K562 (cell line): Measurements from ENCODE around the gene CSNK1G2. TPM values are rescaled to one million over a fixed set of nuclear protein-coding genes. Genes with fewer than 3 reads are reported as not detected.

Source experiments
- ATF3 ChIP-seq, 2 experiments: fragments of 450-650 bp in 1 of 2; sonication (generic) in 1 of 2; formaldehyde crosslinking in 1 of 2; IDR thresholded peaks in 1 of 2; conservative IDR thresholded peaks in 1 of 2; 2 replicates each; pipeline versions ENCODE4 v1.6.1 to v1.8.1; 2016 to 2023; ENCODE audit warnings: mild to moderate bottlenecking in 2 of 2, moderate library complexity in 2 of 2, inconsistent platforms in 1 of 2, missing genetic modification reagents in 1 of 2
- CEBPZ ChIP-seq: fragments of 150-350 bp; IDR thresholded peaks from 2 replicates; pipeline ENCODE4 v1.6.1; 2014; ENCODE audit warnings: low read depth, mild to moderate bottlenecking, low read length, borderline replicate concordance
- FIP1L1 ChIP-seq: fragments of 200-400 bp; formaldehyde crosslinking; IDR thresholded peaks from 2 replicates; pipeline ENCODE4 v1.6.1; 2018; ENCODE audit warnings: mild to moderate bottlenecking, low read depth, low read length; ENCODE audit not compliant: poor library complexity, severe bottlenecking
- NONO ChIP-seq, 2 experiments: fragments of 200-400 bp in 1 of 2; fragments of 450-650 bp in 1 of 2; formaldehyde crosslinking in 1 of 2; IDR thresholded peaks; 2 replicates each; pipeline ENCODE4 v1.6.1; 2017; ENCODE audit warnings: low read depth in 2 of 2, mild to moderate bottlenecking in 2 of 2, moderate library complexity in 2 of 2, low read length in 1 of 2
- PHB ChIP-seq: fragments of 250-450 bp; sonication (Bioruptor Pico); IDR thresholded peaks from 2 replicates; pipeline ENCODE4 v1.5.0; 2021
- POLR2B ChIP-seq: fragments of 450-650 bp; IDR thresholded peaks from 2 replicates; pipeline ENCODE4 v1.6.1; 2018; ENCODE audit warnings: low read depth; ENCODE audit not compliant: partially characterized antibody
- POLR3A ChIP-seq: IDR thresholded peaks from 2 replicates; pipeline ENCODE4 v1.6.1; 2011; ENCODE audit warnings: borderline replicate concordance, mild to moderate bottlenecking, moderate library complexity; ENCODE audit not compliant: insufficient read length, insufficient read depth; ENCODE audit errors: extremely low read depth
- RBM22 ChIP-seq: fragments of 200-400 bp; formaldehyde crosslinking; IDR thresholded peaks from 2 replicates; pipeline ENCODE4 v1.6.1; 2018; ENCODE audit warnings: low read length, low read depth; ENCODE audit not compliant: poor library complexity, severe bottlenecking
- SIN3A ChIP-seq, 2 experiments: fragments of 150-350 bp in 1 of 2; IDR thresholded peaks; 2 replicates each; pipeline ENCODE4 v1.6.1; 2011 to 2016; ENCODE audit warnings: borderline replicate concordance in 2 of 2, low read depth in 2 of 2, low read length in 2 of 2, mild to moderate bottlenecking in 2 of 2, moderate library complexity in 2 of 2; ENCODE audit not compliant: control insufficient read depth in 1 of 2
- SMARCA5 ChIP-seq: fragments of 450-650 bp; IDR thresholded peaks from 2 replicates; pipeline ENCODE4 v1.6.1; 2016
- TCF7 ChIP-seq: sonication (generic); IDR thresholded peaks from 2 replicates; pipeline ENCODE4 v1.6.1; 2016; ENCODE audit warnings: antibody characterized with exemption, borderline replicate concordance
- TSC22D4 ChIP-seq: fragments of 450-650 bp; IDR thresholded peaks from 2 replicates; pipeline ENCODE4 v1.6.1; 2016; ENCODE audit warnings: missing genetic modification characterization, missing biosample characterization, control low read depth
- WHSC1 ChIP-seq: IDR thresholded peaks from one replicate; pipeline ENCODE4 v1.6.1; 2012; ENCODE audit warnings: low read length, control low read depth, inconsistent platforms
- YY1 ChIP-seq, 3 experiments: IDR thresholded peaks; 2 replicates each; pipeline ENCODE4 v1.6.1; 2011; ENCODE audit warnings: low read length in 2 of 3, mild to moderate bottlenecking in 2 of 3, moderate library complexity in 2 of 3, borderline replicate concordance in 1 of 3, control low read depth in 1 of 3, low read depth in 1 of 3; ENCODE audit not compliant: insufficient read depth in 3 of 3, insufficient replicate concordance in 2 of 3, control insufficient read depth in 1 of 3, insufficient read length in 1 of 3; ENCODE audit errors: extremely low read depth in 1 of 3
- ZFX ChIP-seq: sonication (generic); formaldehyde crosslinking; IDR thresholded peaks from 2 replicates; pipeline ENCODE4 v1.8.0; 2022; ENCODE audit warnings: mild to moderate bottlenecking, missing genetic modification reagents, moderate library complexity
- ZNF408 ChIP-seq: fragments of 250-450 bp; sonication (Bioruptor Pico); IDR thresholded peaks from 2 replicates; pipeline ENCODE4 v1.4.0; 2020; ENCODE audit warnings: low read depth, mild to moderate bottlenecking, moderate library complexity
- polyA plus RNA-seq, 8 experiments: library from polyadenylated mRNA; depleted of rRNA in 4 of 8; stranded (reverse) in 5 of 8; unstranded in 3 of 8; fragments of >200 nt; fragmentation: Nextera tagmentation in 2 of 8; fragmentation: Illumina TruSeq in 1 of 8; extraction: Ambion mirVana in 2 of 8; extraction: Trizol in 1 of 8; gene quantifications; 2 replicates each; pipeline versions ENCODE4 v1.2.1 to v1.2.3, GENCODE V29; 2011 to 2014; ENCODE audit warnings: inconsistent platforms in 1 of 8, missing spikeins in 1 of 8
- total RNA-seq, 7 experiments: library from RNA; depleted of rRNA in 6 of 7; stranded (reverse); fragments of >200 nt in 6 of 7; fragmentation: Illumina TruSeq in 2 of 7; extraction: Trizol in 2 of 7; gene quantifications; 2 replicates each; pipeline versions ENCODE4 v1.2.1 to v1.2.3, GENCODE V29; 2011 to 2021; ENCODE audit warnings: low replicate concordance in 1 of 7
- TF ChIP-seq, protein P1 (sequence below): fragments of 250-450 bp; sonication (Bioruptor Pico); IDR thresholded peaks from 2 replicates; pipeline ENCODE4 v1.4.0; 2020; ENCODE audit warnings: mild to moderate bottlenecking, moderate library complexity

CSNK1G2 gene
- total and polyA plus RNA-seq, 9 of the 15 experiments (the other 6 are each of a cell fraction or from before 2014, with no cell fraction given), result 0.48 to 119 (median 49.5) TPM

- TF ChIP-seq NONO (IDR thresholded peaks at IDR 0.05; ENCODE audit: low read depth in 2 of 2, low read length in 1 of 2) (no peak), POLR3A (no peak), ZFX (CRISPR knock-in tag) (peak; percentile 58), SIN3A (IDR thresholded peaks at IDR 0.05; ENCODE audit: borderline replicate concordance in 2 of 2, control insufficient read depth in 1 of 2, low read depth in 2 of 2, low read length in 2 of 2) (peak; percentile 29 to 54; a peak in 2 of 4 replicates), YY1 (IDR thresholded peaks at IDR 0.05; ENCODE audit: borderline replicate concordance in 1 of 3, control insufficient read depth in 1 of 3, extremely low read depth in 1 of 3, insufficient read depth in 3 of 3, insufficient read length in 1 of 3, insufficient replicate concordance in 2 of 3, low read depth in 1 of 3, low read length in 2 of 3) (peak in 1 of 3 experiments; percentile 12), ZNF408 (no peak), WHSC1 (no peak), PHB (CRISPR knock-in tag) (no peak), POLR2B (no peak), FIP1L1 (peak; percentile 36), SMARCA5 (no peak), TCF7 (no peak), ATF3 (IDR thresholded peaks at IDR 0.05) (no peak), ATF3 (CRISPR knock-in tag; conservative IDR thresholded peaks at IDR 0.05) (no peak), TSC22D4 (tag) (no peak), CEBPZ (no peak), RBM22 (no peak)
- TF ChIP-seq, protein P1, sequence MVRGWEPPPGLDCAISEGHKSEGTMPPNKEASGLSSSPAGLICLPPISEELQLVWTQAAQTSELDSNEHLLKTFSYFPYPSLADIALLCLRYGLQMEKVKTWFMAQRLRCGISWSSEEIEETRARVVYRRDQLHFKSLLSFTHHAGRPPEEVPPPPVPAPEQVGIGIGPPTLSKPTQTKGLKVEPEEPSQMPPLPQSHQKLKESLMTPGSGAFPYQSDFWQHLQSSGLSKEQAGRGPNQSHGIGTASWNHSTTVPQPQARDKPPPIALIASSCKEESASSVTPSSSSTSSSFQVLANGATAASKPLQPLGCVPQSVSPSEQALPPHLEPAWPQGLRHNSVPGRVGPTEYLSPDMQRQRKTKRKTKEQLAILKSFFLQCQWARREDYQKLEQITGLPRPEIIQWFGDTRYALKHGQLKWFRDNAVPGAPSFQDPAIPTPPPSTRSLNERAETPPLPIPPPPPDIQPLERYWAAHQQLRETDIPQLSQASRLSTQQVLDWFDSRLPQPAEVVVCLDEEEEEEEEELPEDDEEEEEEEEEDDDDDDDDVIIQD (CRISPR knock-in tag), result no peak
Observed at GRCh38 chr19:1942078-1942933, 1.3 kb downstream of the CSNK1G2 start (continued).
